CD4-positive, alpha-beta T cell treated with Interleukin-10 for 1 hour (primary cell): ENCODE results near the gene CABCOCO1.

Source experiments
- DNase-seq: peaks from one replicate; pipeline ENCODE4 v3.0.0-alpha.2; 2020

The CABCOCO1 gene

DNA sequence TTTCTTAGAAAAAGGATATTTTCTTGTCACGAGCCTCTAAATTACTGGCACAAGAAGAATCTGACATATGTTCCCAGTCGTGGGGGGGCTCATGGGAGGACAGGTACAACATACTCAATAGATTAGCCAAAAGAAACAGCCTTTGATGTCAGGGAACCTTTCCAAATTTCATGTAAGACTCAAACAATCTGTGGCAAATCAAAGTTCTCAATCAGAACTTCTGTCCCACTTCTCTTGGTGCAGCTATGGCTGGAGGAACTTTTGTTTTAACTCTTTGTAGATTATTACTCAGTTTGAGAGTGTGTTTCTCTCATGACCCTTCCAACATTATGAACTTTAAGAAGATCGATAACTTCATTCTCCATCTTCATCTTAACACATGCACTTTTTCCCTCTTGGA lies 124.4 kb downstream of the CABCOCO1 start:
- no peak for DNase-seq

GRCh38 chr10:61789031-61789430 lies 126.3 kb downstream of the CABCOCO1 start:
- DNase-seq, result no peak

- no peak for DNase-seq
Observed at GRCh38 chr10:61791216-61791615, 128.5 kb downstream of the CABCOCO1 start.

- DNase-seq, result no peak
Observed at GRCh38 chr10:61792097-61792716, 129.5 kb downstream of the CABCOCO1 start.

DNA sequence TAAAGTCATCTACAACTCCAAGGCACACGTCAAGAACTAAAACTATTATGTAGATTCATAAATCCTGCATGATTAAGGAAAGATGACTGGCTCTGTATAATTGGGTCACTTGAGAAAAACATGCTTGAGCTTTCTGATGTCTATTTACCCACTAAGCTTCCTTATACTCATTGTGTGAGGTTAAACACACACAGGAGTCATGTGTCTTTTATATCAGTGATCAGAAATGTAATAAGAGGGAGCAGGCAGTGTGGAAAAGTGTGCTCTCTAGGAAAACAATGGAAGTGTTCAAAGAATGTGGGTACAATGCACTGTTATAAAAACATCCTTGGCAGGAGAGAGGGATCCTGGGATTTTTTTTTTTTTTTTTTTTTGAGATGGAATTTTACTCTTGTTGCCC lies 130.2 kb downstream of the CABCOCO1 start:
- no peak for DNase-seq

DNA sequence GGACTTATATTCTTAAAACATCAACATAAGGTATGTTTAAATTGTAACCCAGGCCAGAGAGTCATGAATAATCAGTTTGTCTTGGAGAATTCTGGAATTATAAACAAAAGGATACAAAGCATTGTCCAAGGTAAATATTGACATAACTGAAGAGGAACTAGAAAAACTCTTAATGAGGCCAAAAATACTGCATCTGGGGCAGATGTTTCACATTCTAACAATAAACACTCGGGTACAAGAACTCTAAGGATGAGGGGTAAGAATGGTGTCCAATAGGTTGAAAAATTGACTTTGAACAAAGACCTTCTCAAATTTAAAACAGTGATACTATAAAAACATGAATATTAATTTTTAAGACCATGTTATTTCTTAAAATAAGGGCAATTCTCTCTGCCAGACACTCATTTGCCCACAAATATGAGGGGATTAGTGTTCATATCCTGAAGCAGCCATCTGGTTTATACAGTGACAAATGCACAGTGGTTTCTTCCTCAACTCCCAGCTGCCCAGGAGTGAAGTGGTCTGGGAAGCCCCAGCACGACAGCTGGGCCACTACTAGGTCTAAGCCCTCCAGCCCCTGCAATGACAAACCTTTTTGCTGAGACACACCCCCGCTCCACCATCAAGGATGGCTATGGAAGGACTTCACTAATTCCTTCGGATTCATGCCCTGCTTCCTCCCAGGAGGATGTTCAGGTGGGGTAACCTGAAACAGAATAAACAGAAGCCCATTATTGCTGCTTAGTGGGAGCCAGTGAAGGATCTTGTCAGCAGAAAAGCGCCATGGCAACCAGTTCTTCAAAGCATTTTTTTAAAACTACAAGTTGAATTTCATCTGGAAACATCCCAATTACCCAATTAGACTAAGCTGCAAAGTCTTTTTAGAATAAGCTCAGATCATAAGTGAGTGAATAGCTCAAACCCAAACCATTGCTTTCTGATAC lies 131.3 kb downstream of the CABCOCO1 start:
- DNase-seq, result no peak

- DNase-seq, result no peak
Observed at GRCh38 chr10:61795147-61795546, 132.4 kb downstream of the CABCOCO1 start.

DNA sequence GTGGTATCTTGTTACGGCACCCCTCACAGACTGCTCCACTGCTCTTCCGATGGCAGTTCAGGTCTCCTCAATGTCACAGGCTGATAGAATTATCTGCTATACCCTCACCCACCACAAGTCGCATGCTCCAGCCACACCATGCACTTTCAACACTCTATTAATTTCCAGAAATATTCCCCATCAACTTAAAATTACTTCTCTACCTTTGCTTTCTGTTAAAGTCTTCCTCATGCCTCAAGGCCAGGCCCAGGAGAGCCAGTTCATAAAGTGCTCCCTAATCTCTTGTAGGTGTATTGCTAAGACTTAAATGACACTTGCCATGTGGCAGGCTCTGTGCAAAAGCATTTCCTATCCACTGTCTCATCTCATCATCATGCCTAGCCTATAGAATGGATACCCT lies 132.8 kb downstream of the CABCOCO1 start:
- no peak for DNase-seq

- no peak for DNase-seq
Observed at GRCh38 chr10:61796785-61797184, 134.1 kb downstream of the CABCOCO1 start.

DNA sequence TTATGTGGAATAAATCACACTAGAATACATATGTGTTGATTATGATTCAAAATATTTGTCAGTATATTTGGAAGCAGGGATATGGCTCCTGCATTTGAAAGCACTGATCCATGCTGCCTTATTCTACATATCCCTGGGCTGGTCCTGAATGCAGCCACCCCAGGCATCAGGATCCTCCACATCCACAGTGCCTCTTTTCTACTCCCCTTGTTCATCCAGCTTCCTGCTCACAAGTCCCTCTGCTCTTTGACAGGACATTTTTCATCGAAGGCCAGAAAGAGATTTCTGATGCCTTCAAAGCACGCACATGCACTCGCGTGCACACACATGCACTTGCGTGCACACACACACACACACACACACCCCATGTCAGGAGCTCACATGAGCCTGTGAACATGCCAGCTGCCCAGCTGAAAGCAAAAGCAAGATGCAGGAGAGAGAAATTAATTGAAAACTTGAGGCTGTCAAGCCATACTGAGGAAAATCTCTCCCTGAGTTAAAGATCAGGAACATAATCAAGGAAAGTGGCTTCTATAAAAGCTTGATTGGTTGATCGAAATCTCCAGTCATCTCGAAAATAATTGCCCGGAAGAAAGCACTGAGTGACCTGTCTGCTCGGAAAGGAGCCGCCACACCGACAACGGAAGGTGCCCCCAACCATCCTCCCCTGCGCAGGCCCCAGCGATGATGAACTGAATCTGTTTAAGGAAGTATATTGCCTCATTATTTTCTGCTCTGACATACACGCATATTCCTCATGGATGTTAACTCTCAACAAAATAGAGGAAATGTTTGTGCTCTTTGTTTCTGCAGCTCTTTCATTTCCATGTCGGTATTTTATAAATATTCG lies 134.8 kb downstream of the CABCOCO1 start:
- DNase-seq, result no peak

- no peak for DNase-seq
Observed at GRCh38 chr10:61798713-61799112, 136.0 kb downstream of the CABCOCO1 start.

DNA sequence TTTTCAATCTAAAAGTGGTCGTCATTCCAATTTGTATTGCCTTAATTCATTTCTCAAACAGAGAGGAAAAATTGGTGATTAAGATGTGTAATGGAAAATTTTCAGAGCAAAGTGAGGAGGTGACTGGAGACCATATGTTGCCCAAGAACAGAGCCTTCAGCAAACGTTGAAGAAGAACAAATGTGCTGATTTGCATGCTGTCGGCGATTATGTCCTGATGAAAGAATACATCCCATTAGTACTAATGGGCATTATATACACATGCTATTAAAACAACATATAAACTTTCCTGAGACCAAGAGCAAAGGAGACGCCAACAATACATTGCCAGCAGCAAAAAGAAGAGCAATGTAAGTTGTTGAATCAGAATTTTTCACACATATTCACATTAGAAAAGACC lies 138.8 kb downstream of the CABCOCO1 start:
- no peak for DNase-seq

- DNase-seq, result no peak
Observed at GRCh38 chr10:61803269-61803668, 140.5 kb downstream of the CABCOCO1 start.

GRCh38 chr10:61804414-61804813 lies 141.7 kb downstream of the CABCOCO1 start:
- DNase-seq, result no peak

DNA sequence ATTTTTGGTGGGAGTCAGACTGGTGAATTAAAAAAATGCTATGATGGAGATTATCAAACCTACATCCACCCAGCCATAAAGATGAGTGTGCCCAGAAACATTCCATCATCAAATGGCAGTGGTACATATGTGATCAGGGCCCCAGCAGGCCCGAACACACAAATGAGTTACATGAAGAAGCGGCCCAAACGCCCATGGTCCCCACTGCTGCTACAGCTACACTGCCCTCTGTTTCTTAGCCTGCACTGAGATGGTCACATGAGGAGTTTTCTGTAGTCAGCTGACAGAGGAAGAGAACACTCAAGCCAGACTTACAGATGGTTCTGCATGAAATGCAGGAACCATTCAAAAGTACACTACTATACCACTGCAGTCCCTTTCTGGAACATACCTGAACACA lies 142.4 kb downstream of the CABCOCO1 start:
- no peak for DNase-seq

GRCh38 chr10:61810263-61810662 lies 147.5 kb downstream of the CABCOCO1 start:
- no peak for DNase-seq

GRCh38 chr10:61812052-61812721 lies 149.5 kb downstream of the CABCOCO1 start:
- no peak for DNase-seq

DNA sequence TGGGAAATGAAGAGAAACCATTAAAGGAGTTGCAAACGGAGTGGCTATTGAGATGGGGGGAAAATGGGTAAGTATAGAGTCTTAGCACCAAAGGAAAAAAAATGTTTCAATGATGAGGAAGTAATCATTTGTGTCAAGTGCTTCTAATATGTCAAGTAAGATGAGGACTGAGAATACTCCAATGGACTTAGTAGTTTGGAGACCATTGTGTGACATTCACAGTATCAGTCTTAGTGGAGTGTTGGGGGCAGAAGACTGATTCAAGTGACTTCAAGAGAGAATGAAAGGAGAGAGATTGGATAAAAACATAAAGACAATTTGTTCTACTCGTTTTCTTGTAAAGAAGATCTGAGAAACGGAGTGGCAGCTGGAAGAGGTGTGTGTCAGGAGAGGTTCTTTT lies 150.2 kb downstream of the CABCOCO1 start:
- DNase-seq, result no peak

DNA sequence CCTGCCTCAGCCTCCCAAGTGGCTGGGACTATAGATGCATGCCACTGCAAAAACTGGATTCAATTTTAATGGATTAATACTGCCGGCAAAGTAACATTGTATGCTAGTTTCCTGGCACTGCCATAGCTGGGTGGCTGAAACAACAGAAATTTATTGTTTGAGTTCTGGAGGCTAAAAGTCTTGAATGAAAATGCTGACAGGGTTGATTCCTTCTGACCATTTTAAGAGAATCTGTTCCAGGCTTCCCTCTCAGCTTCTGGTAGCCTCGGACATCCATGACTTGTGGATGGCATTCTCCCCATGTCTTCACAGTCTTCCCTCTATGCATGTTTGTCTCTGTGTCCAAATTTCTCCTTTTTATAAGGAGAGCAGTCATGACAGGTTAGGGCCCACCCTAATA lies 151.4 kb downstream of the CABCOCO1 start:
- no peak for DNase-seq

- no peak for DNase-seq
Observed at GRCh38 chr10:61815496-61815895, 152.8 kb downstream of the CABCOCO1 start.
